ENCODE measurements around the gene LRTM2.

The LRTM2 gene

DNA sequence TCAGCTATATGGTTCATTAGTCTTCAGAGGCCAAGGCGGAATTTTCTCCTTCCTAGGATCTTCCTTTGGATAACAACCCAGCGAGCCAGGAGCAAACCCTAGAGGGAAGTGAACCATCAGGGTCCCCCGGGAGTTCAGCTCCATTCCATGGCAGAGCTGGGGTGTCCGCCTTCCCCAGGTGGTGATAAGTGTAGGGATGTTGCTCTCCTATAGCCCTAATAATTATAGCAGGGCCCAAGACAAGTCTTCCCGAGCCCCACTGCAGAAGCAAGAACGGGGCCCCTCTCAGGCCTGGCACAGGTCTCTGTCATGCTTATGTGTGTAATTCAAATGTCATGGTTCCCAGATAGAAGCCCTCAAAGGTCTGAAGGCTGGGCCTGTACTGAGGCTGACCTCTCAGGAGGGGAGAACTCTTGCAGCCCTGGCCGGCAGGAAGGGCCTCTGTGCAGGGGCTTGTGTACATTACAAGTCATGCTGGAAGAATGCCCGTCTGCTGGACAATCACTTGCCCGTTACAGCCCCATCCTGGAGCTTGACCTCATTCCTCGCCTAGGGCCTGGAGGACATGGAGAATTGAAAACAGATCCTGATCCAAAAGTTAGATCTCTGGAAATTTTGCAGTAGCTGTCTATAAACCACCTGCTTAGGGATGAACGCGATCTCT, 17.3 kb downstream of the LRTM2 start:
- Mint-ChIP-seq H3K27me3 (ENCODE audit: low read depth) (no peaks in the 10 kb centered on the region), H3K9me3 (no peaks in the 10 kb centered on the region), H3K36me3 (ENCODE audit: low read depth) (no peaks in the 10 kb centered on the region), H3K4me3 (no peak overlapping the region), H3K4me1 (ENCODE audit: low read depth) (no peaks in the 10 kb centered on the region), H3K27ac (no peak overlapping the region)

- no peaks in the 10 kb centered on the region for H3K9me3 Mint-ChIP-seq
- H3K27me3 Mint-ChIP-seq (ENCODE audit: low read depth): no peaks in the 10 kb centered on the region
- H3K27ac Mint-ChIP-seq: no peak overlapping the region
- no peak overlapping the region for H3K4me3 Mint-ChIP-seq
- no peaks in the 10 kb centered on the region for H3K4me1 Mint-ChIP-seq (ENCODE audit: low read depth)
- H3K36me3 Mint-ChIP-seq (ENCODE audit: low read depth): no peaks in the 10 kb centered on the region
Measured at GRCh38 chr12:1838205-1838993, 18.0 kb downstream of the LRTM2 start.

GRCh38 chr12:1838994-1839365, 18.6 kb downstream of the LRTM2 start:
- no peaks in the 10 kb centered on the region for H3K4me1 Mint-ChIP-seq (ENCODE audit: low read depth)
- no peaks in the 10 kb centered on the region for H3K9me3 Mint-ChIP-seq
- no peak overlapping the region for H3K4me3 Mint-ChIP-seq
- no peaks in the 10 kb centered on the region for H3K27me3 Mint-ChIP-seq (ENCODE audit: low read depth)
- H3K36me3 Mint-ChIP-seq (ENCODE audit: low read depth): no peaks in the 10 kb centered on the region
- H3K27ac Mint-ChIP-seq: no peak overlapping the region

DNA sequence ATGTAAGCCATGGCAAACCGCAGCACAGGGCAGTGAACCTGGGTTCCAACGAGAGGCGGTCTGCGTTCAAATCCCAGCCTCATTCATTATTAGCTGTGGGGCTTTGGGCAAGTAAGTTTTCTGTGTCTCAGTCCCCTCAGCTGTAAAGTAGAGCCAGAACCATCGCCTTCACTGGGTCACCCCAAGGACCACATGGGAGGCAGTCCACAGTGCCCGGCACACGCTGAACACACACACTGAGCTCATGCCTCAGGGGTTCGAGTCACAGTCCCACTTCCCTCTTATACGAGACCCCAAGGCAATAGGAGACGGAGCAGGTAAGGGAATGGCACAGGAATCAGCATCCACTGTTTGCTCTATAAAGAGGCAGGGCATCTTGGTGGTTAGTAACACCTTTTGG, 19.1 kb downstream of the LRTM2 start:
- H3K9me3 Mint-ChIP-seq: no peaks in the 10 kb centered on the region
- H3K36me3 Mint-ChIP-seq (ENCODE audit: low read depth): no peaks in the 10 kb centered on the region
- no peaks in the 10 kb centered on the region for H3K4me1 Mint-ChIP-seq (ENCODE audit: low read depth)
- no peak overlapping the region for H3K4me3 Mint-ChIP-seq
- H3K27me3 Mint-ChIP-seq (ENCODE audit: low read depth): no peaks in the 10 kb centered on the region
- H3K27ac Mint-ChIP-seq: no peak overlapping the region

DNA sequence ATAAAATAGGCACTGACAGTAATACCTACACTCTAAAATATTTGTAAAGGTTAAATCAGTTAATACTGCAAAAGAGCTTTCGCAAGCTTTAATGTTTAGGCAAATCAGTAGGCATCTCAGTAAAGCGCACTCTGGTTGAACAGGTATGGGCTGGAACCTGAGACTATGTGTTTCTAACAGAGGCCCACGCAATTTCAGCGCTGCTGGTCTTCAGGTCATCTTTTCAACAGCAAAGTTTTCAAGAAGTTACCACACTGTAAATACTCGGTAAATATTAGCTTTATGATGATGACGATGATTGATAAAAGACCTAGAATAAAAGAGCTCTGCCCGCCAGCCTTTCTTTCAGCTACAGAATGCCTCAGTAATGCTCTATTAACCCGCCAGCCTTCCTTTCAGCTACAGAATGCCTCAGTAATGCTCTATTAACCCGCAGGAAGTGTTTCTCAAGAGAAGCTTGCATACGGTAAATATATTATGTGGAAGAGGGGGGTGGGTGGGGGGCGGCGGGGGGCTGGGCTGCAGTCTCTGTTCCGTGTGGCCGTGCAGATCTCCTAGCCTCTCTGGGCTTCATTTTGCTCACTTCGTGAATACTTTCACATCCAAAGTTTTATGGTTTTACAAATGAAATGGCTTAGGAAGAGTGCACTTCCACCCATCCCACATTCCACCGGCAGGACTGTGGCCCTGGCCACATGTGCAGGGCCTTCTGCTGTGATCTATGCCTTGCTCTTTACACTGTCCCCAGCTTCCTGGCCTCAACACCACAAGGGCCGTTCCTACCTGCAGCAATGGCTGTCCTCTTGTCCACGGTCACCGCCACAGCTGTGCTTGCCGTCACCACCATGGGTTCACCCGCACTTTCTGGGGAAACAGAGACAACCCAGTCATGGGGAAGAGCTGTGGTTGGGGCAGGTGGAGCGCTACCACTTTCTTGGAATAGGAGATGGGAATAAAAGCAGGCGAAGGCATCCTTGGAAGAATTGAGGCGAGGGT, 19.9 kb downstream of the LRTM2 start:
- Mint-ChIP-seq H3K4me3 (no peak overlapping the region), H3K27ac (no peak overlapping the region), H3K9me3 (no peaks in the 10 kb centered on the region), H3K27me3 (ENCODE audit: low read depth) (no peaks in the 10 kb centered on the region), H3K4me1 (ENCODE audit: low read depth) (no peaks in the 10 kb centered on the region), H3K36me3 (ENCODE audit: low read depth) (no peaks in the 10 kb centered on the region)

- H3K4me1 Mint-ChIP-seq (ENCODE audit: low read depth): no peaks in the 10 kb centered on the region
- no peaks in the 10 kb centered on the region for H3K9me3 Mint-ChIP-seq
- H3K27me3 Mint-ChIP-seq (ENCODE audit: low read depth): no peaks in the 10 kb centered on the region
- no peak overlapping the region for H3K27ac Mint-ChIP-seq
- H3K36me3 Mint-ChIP-seq (ENCODE audit: low read depth): no peaks in the 10 kb centered on the region
- H3K4me3 Mint-ChIP-seq: no peak overlapping the region
Measured at GRCh38 chr12:1840981-1841425, 20.6 kb downstream of the LRTM2 start.

DNA sequence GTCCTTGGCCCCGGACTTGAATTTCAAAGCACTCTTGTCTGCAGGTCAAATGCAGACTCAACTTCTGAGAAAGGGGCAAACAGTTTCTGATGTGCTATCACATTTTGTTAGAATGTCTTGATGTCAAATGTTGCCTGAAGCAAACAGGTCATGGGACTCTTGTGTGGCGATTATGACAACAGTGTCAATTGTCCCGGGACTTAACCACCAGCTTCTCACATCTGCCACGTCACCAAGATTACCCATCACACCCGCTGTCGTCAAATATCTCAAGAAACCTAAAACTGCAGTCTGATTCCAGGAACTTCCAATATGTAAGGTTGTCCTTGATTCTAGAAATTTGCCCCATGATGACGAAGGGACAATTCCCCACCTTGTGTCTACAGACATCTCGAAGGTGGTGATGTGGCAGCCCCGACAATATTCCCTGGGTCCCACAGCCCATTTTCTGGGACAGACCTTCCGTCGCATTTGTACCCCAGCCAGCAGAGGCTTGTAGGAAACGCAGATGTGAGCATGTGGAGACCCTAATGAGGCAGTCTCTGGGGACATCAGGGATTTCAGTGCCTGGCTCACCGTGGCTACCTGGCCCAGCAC, 21.3 kb downstream of the LRTM2 start:
- H3K4me1 Mint-ChIP-seq (ENCODE audit: low read depth): no peaks in the 10 kb centered on the region
- H3K27me3 Mint-ChIP-seq (ENCODE audit: low read depth): no peaks in the 10 kb centered on the region
- H3K4me3 Mint-ChIP-seq: no peak overlapping the region
- H3K27ac Mint-ChIP-seq: no peak overlapping the region
- no peaks in the 10 kb centered on the region for H3K9me3 Mint-ChIP-seq
- H3K36me3 Mint-ChIP-seq (ENCODE audit: low read depth): no peaks in the 10 kb centered on the region

DNA sequence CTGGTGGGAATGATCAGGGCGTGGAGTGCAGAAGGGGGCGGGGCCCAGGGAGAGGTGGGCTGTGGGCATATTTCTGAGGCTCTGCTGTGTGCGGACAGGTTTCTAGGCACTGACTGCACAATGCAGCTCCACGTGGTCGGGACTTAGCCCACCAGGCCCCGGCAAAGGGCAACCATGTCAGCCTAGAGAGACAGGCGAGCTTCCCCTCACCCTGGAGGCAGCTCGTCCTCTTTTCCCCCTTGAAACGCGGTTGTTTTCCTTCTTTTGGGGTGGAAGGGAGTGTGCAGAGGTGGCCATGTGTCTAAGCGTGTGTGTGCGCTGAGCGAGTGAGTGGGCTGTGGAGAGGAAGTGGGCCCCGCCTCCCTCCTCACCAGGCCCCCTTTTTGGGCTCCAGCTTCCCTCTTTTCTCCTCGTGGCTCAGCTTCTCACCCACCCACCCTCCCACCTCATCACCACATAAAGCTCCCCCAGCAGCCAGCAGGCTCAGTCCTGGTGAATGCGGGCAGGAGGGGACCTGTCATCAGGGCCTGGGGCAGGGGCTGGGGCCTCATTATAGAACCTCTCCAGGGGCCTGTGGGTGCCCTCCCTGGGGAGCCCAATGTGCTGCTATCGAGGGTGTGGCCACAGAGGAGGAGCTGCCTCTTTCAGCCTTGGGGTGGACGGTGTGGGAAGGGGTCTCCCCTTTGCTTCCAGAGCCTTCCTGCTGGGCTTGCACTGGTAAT, 22.0 kb downstream of the LRTM2 start:
- H3K27ac Mint-ChIP-seq: no peak overlapping the region
- no peaks in the 10 kb centered on the region for H3K27me3 Mint-ChIP-seq (ENCODE audit: low read depth)
- H3K9me3 Mint-ChIP-seq: no peaks in the 10 kb centered on the region
- H3K4me3 Mint-ChIP-seq: no peak overlapping the region
- H3K4me1 Mint-ChIP-seq (ENCODE audit: low read depth): no peaks in the 10 kb centered on the region
- H3K36me3 Mint-ChIP-seq (ENCODE audit: low read depth): no peaks in the 10 kb centered on the region

GRCh38 chr12:1842905-1843640, 22.7 kb downstream of the LRTM2 start:
- no peak overlapping the region for H3K4me3 Mint-ChIP-seq
- H3K4me1 Mint-ChIP-seq (ENCODE audit: low read depth): no peaks in the 10 kb centered on the region
- H3K27me3 Mint-ChIP-seq (ENCODE audit: low read depth): no peaks in the 10 kb centered on the region
- H3K9me3 Mint-ChIP-seq: no peaks in the 10 kb centered on the region
- no peak overlapping the region for H3K27ac Mint-ChIP-seq
- no peaks in the 10 kb centered on the region for H3K36me3 Mint-ChIP-seq (ENCODE audit: low read depth)

GRCh38 chr12:1843641-1844005, 23.3 kb downstream of the LRTM2 start:
- no peaks in the 10 kb centered on the region for H3K27me3 Mint-ChIP-seq (ENCODE audit: low read depth)
- no peaks in the 10 kb centered on the region for H3K36me3 Mint-ChIP-seq (ENCODE audit: low read depth)
- H3K4me1 Mint-ChIP-seq (ENCODE audit: low read depth): no peaks in the 10 kb centered on the region
- H3K9me3 Mint-ChIP-seq: no peaks in the 10 kb centered on the region
- H3K27ac Mint-ChIP-seq: no peak overlapping the region
- H3K4me3 Mint-ChIP-seq: no peak overlapping the region

DNA sequence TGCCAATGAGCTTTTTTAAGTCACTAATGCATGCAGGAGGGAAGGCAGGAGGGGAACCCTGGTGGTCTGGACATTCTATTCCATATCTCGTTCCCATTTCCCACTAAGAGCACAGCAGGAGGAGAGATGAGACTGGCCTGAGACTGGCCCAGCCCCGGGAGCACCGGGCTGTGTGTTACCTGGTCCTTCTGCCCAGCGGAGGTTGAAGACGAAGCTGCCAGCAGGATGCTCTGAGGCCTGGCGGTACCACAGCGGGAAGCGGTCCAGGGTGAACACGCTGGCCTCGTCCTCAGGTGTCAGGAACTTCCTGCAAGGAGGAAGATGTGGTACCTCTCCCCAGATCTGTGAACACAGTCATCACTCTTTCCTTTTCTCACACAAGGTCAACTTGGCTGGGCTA, 23.9 kb downstream of the LRTM2 start:
- no peaks in the 10 kb centered on the region for H3K27me3 Mint-ChIP-seq (ENCODE audit: low read depth)
- no peak overlapping the region for H3K27ac Mint-ChIP-seq

GRCh38 chr12:1844661-1845409, 24.5 kb downstream of the LRTM2 start:
- no peaks in the 10 kb centered on the region for H3K27me3 Mint-ChIP-seq (ENCODE audit: low read depth)
- H3K9me3 Mint-ChIP-seq: no peaks in the 10 kb centered on the region
- no peak overlapping the region for H3K27ac Mint-ChIP-seq
- H3K4me1 Mint-ChIP-seq (ENCODE audit: low read depth): no peaks in the 10 kb centered on the region
- no peak overlapping the region for H3K4me3 Mint-ChIP-seq
- H3K36me3 Mint-ChIP-seq (ENCODE audit: low read depth): no peaks in the 10 kb centered on the region

More for the DNA sequence above, 23.9 kb downstream of the LRTM2 start:
- H3K4me1 Mint-ChIP-seq (ENCODE audit: low read depth): no peaks in the 10 kb centered on the region
- H3K36me3 Mint-ChIP-seq (ENCODE audit: low read depth): no peaks in the 10 kb centered on the region
- H3K4me3 Mint-ChIP-seq: no peak overlapping the region
- no peaks in the 10 kb centered on the region for H3K9me3 Mint-ChIP-seq

GRCh38 chr12:1845427-1845826, 25.1 kb downstream of the LRTM2 start:
- no peaks in the 10 kb centered on the region for H3K27me3 Mint-ChIP-seq (ENCODE audit: low read depth)
- no peaks in the 10 kb centered on the region for H3K4me1 Mint-ChIP-seq (ENCODE audit: low read depth)
- no peak overlapping the region for H3K27ac Mint-ChIP-seq
- no peak overlapping the region for H3K4me3 Mint-ChIP-seq
- H3K9me3 Mint-ChIP-seq: no peaks in the 10 kb centered on the region
- no peaks in the 10 kb centered on the region for H3K36me3 Mint-ChIP-seq (ENCODE audit: low read depth)

Data from T-helper 1 cell treated with Interleukin-12 subunit alpha and Interleukin-12 subunit beta and Interleukin-4 antibody, amounts not matched to agents 30 μg/mL and 1 μg/mL, for 36 hours (primary cell).